HG03280 (cell line): Measurements from ENCODE around the gene SDK1.
"Not testable (repeated sequence)": the region's sequence is repeated elsewhere in the genome, so short reads cannot be mapped to it uniquely, and the experiment has no call there.

Experiments
- ATAC-seq: cut with Tn5 transposase; IDR thresholded peaks from one replicate; pipeline ENCODE4 v1.9.1; 2021; ENCODE audit warnings: mild to moderate bottlenecking, moderate library complexity; ENCODE audit not compliant: unreplicated experiment

SDK1 gene

DNA sequence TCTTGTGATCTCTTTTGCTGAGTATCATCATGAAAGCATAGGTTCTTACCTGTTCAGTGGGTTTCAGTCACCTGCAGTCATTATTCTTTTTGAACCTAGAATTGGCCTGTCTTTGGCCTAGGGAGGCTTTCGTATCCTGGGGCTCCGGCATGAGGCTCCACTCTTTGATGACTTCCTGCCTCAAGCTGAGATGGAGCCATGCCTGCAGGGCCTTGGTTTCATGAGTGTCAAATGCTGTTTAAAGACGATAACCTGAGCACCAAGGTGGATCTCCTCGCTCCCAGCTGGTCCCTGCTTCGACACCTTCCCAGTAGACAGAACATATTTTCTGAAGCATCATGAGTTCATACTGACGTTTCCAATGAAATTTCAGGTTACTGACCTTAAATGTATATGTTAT, 783.2 kb downstream of the SDK1 start:
- no peak for ATAC-seq

DNA sequence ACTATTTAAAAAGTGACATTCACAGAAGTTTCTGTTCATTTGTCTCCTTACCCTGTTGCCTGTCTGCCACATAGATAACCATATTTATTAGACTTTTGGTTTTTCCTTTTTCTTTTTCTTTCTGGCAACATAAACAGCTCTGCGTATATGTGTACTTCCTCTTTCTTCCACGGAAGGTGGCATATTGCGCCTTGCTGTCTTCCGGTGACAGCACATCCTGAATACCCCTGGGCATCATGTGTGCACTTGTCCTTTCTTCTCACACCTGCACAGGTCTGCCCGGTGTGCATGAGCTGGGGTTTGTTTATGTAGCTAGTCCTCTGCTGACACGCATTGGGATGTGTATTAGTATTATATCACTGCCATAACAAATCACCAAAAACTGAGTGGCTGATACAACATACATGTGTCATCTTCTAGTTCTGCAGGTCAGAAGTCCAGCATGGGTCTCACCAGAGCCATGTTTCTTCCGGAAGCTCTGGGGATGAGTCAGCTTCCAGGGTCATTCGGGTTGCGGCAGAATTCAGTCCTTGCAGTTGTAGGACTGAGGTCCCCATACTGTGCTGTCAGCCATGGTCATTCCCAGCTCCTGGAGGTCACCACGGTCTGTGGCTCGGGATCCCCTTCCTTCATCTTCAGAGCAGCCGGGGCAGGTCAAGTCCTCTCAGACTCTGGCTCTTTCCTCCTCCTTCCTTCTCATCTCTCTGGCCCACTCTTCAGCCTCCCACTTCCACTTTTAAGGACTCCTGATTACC, 785.1 kb downstream of the SDK1 start:
- no peak for ATAC-seq

DNA sequence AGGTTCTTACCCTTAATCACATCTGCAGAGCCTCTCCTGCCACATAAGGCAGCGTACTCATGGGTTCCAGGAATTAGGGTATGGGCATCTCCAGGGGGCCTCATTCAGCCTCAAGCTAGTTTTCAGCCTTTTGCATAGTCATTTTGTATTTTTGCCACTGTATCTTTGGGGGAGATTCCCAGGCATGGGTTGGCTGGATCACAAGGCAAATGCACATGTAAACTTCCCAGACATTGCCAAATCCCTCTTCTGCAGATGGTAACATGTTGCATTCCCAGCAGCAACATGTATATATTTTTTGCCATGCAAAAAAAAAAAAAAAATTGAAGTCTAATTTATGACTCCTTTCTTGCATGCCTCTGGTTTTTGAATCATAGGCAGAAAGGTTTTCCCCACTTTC, 785.7 kb downstream of the SDK1 start:
- ATAC-seq, result no peak

DNA sequence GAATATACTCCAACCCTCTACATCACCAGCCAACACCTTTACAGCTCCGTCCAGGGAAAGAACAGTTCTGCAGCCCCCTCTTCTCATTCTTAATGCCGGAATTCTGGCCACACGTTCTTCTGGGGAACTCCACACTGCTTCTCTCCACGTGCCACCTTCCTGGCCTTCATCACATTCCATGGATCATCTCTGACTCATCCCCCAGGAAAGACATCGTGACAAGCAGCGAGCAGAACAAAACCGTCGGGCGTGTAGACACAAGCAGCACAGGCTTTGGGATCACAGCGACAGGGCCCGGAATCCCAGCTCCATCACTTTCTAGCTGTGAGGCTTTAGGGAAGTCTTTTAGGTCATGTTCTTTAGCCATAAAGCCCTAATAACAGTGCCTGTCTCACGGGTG, 790.7 kb downstream of the SDK1 start:
- ATAC-seq, result no peak

DNA sequence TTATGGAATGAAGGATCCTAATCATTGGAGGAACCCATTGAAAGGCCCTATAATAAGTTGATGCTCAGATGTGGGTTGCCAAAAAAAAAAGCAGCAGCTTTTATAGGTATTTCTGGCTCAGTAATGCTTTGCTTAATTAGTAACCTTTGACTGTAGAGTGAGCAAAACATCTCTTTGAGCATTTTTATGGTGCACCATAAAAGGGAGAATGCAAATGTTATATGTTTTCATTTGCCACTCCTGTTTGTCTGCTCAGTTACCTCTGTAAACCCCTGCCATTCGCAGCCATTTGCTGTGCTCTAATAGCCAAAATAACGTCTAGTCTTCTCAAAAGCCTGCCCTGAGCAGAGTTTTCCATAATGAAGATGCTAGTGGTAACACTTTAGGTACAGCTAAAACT, 792.0 kb downstream of the SDK1 start:
- no peak for ATAC-seq

- ATAC-seq, result no peak
These were observed 792.4 kb downstream of the SDK1 start for GRCh38 chr7:4093483-4093882.

DNA sequence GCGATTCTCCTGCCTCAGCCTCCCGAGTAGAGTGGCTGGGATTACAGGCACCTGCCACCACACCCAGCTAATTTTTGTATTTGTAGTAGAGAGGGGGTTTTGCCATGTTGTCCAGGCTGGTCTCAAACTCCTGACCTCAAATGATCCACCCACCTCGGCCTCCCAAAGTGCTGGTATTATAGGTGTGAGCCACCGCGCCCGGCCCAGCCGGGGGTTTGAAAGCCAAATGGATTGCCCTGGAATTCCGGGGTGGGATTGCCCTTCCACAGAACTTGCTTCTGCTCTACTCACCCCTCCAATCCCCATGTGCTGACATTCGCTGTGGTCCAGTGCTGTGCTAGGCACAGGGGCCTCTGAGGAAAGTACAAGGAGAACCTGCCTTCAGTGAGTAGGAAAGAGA, 793.1 kb downstream of the SDK1 start:
- not testable (repeated sequence) for ATAC-seq

DNA sequence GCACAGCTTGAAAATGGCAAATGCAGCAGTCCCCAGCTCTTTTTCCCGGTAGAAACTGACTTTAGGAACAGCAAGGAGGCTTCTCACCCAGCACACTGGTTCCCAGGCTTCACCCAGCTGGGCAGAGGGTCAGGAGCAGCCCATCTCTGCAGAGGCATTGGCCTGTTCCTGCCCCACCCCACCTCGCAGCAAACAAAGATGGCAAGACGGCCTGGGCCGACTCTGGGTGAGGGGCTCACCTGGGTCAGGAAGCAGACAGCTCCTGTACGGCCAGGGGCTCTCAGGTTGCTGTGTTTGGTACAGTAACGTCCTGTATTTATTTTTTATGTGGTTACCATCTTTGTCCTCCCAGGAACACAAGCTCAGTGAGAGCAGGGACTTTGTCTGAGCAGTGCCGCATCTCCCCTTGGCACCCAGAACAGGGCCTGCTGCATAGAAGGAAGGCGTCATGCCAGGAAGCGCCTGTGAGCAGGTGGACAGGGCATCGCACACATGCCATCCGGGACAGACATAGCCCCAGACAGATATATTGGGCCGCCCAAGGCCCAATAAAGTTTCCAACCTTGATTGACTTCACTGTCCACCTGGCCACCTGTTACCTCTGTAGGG, 796.1 kb downstream of the SDK1 start:
- ATAC-seq, result no peak

- ATAC-seq, result no peak
These were observed 797.1 kb downstream of the SDK1 start for GRCh38 chr7:4098169-4098568.

DNA sequence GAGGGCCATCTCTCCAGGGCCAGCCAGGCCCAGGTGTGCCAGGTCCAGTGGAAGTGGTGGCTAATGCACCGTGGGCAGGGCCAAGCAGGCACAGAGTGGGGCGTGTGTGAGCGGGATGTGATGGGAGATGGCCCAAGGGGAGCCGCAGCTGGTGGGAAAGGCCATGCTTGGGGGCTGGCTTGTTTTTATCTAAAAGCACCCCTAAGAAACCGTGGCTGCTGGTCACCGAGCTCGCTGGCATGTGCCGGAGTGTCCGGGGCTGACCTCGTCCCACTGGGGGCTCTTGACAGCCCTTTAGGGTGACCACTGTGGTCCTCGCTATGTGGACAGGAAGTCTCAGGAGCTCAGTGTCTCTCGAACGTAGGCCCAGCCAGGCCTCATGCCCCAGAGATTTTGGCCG, 798.6 kb downstream of the SDK1 start:
- no peak for ATAC-seq

DNA sequence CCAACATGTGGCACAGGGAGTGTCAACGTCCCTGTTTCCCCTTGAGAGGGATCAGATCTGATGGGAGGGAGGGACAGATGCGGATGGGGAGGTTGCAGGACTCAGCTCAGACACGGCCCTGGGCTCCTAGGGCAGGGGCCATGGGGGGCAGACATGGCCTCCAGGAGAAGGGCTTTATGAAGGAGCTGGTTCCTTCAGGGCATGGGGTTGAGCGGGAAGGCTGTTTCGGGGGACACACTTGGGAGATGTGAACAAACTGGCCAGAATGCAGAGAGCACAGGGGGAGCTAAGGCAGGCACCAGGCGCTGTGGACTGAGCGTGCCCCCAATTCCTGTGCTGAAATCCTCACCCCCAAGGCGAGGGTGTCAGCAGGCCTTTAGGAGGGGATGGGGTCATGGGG, 799.1 kb downstream of the SDK1 start:
- no peak for ATAC-seq

GRCh38 chr7:4100691-4101090, 799.6 kb downstream of the SDK1 start:
- ATAC-seq, result no peak

DNA sequence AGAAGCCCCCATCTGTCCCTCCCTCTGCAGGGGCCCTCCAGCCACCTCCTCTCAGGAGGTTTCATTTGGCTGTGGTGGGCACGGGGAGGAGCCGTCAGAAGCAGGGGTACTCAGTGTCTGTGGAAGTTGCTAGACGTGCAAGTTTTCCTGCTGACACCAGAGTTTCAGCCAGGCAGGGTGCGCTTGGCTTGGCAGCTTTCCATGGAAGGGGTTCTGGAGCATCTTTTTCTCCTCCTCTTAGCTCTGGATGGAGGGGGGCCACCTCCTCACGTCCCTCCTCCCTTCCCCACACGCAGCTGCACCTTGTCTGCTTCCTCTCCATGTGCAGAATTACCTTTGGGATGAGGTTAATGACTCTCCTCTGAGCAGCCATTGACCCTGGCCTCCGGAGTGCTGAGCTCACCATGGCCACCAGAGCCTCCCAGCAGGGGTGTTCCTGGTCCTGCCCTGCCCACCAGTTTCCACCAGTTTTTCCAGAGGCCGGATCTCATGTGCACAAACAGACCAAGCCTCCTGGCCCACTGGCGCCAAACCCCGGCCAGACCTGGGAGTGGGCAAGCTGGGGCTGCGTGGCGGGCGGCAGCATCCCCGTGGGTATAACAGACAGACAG, 801.3 kb downstream of the SDK1 start:
- no peak for ATAC-seq

- no peak for ATAC-seq
These were observed 802.5 kb downstream of the SDK1 start for GRCh38 chr7:4103352-4104091.

DNA sequence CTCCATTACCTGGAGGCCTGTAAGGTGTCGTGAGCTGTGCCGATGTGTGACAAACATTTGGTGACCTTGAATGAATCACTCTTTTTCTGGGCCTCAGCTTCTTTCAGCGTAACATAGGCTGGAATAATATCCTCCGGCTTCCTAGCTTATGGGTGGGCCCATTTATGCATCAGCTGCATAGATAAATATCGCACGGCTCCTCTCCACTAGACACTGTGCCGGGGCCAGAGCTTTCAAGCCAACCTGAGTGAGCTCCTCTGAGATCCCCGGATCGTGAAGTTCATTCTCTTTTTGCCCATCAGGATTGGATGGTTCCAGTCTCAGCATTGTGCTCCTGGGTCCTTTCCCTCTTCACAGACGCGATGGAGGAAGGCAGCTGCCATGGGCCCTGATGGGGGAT, 806.8 kb downstream of the SDK1 start:
- ATAC-seq, result no peak

GRCh38 chr7:4108951-4109350, 807.9 kb downstream of the SDK1 start:
- ATAC-seq, result no peak

DNA sequence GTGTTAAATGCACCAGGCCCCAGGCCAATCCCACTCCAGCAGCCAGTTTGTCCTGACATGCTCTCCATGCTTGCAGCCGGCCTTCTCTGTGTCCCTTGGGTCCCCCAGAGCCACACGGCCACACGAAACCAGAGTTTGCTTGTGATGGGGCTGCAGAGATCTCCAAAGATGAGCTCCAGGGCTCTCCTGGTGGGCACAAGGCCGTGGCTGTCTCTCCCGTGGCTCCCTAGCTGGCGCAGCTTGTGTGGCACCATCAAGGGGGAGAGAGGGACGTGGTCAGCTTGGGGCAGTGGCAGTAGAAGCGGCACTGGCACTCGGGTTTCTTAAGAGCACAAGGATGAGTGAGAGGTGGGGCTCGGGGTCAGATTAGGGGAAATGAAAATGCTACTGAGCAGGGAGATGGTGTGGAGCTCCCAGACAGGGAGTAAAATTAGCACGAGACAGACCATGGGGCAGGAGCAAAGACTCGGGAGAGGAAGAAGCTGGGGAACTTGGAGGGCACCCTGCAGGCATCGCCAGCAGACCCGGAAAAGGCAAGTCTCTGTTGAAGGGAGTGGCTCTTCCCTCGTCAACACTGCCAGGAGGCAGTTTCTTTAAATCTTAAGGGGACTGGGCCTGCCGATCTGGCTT, 808.5 kb downstream of the SDK1 start:
- no peak for ATAC-seq

DNA sequence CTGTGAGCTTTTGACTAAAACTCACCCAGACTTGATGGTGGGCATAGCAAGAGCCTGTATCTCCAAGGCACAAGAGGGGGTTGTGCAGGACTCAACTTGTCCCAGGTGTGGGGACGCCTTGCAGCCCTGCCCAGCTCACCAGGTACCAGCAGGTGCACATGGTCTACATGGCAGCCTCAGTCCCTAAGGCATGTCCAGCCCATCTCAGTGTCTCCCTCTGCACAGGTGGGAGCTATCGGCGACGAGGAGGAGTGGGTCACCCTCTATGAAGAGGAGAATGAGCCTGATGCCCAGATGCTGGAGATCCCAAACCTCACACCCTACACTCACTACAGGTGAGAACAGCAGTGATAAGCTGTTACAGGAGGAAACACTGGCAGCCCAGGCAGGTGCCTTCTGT, 809.4 kb downstream of the SDK1 start:
- ATAC-seq, result no peak

- no peak for ATAC-seq
These were observed 810.1 kb downstream of the SDK1 start for GRCh38 chr7:4111166-4111565.

DNA sequence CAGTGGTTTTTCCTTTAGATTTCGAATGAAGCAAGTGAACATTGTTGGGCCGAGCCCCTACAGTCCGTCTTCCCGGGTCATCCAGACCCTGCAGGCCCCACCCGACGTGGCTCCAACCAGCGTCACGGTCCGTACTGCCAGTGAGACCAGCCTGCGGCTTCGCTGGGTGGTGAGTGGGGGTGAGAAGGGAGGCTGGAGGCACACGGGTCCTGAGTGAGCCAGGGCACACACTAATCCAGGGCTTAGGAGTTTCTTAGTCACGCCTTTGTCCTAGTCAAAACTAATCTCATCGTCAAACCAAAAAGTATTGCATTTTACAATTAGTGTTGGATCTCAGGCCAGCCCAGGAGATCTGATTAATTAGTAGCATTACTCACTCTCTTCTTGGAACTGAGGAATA, 812.2 kb downstream of the SDK1 start:
- ATAC-seq, result no peak

DNA sequence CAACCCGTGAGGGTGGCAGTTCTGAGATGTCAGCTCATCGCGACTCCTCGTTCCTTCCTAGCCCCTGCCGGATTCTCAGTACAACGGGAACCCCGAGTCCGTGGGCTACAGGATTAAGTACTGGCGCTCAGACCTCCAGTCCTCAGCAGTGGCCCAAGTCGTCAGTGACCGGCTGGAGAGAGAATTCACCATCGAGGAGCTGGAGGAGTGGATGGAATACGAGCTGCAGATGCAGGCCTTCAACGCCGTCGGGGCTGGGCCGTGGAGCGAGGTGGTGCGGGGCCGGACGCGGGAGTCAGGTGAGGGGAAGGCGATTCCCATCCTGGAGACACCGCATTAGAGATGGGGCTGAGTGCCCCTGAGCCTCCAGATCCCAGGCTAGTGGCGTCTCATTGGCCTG, 812.9 kb downstream of the SDK1 start:
- ATAC-seq, result no peak
